ENCODE results near the gene OLFM1.

The OLFM1 gene

GRCh38 chr9:135049460-135049859 lies 38.0 kb upstream of the OLFM1 start:
- no peak overlapping the region for H3K4me3 ChIP-seq (ENCODE audit: low read length)
- no peak for DNase-seq (ENCODE audit: low read depth)
- no peak for TF ChIP-seq CTCF (conservative IDR thresholded peaks at IDR 0.05; ENCODE audit: low read depth, low read length)

GRCh38 chr9:135050072-135050990 lies 37.1 kb upstream of the OLFM1 start:
- no peak for TF ChIP-seq CTCF (conservative IDR thresholded peaks at IDR 0.05; ENCODE audit: low read depth, low read length)
- DNase-seq (ENCODE audit: low read depth) = no peak
- no peak overlapping the region for H3K4me3 ChIP-seq (ENCODE audit: low read length)

- no peak for TF ChIP-seq CTCF (conservative IDR thresholded peaks at IDR 0.05; ENCODE audit: low read depth, low read length)
- no peak overlapping the region for H3K4me3 ChIP-seq (ENCODE audit: low read length)
- no peak for DNase-seq (ENCODE audit: low read depth)
Measured at GRCh38 chr9:135051316-135052038, 36.0 kb upstream of the OLFM1 start.

GRCh38 chr9:135053133-135053532 lies 34.3 kb upstream of the OLFM1 start:
- no peak overlapping the region for H3K4me3 ChIP-seq (ENCODE audit: low read length)
- no peak for DNase-seq (ENCODE audit: low read depth)
- TF ChIP-seq CTCF (conservative IDR thresholded peaks at IDR 0.05; ENCODE audit: low read depth, low read length) = no peak

- no peak overlapping the region for H3K4me3 ChIP-seq (ENCODE audit: low read length)
- DNase-seq (ENCODE audit: low read depth) = no peak
- no peak for TF ChIP-seq CTCF (conservative IDR thresholded peaks at IDR 0.05; ENCODE audit: low read depth, low read length)
Measured at GRCh38 chr9:135055181-135055580, 32.3 kb upstream of the OLFM1 start.

- TF ChIP-seq CTCF (conservative IDR thresholded peaks at IDR 0.05; ENCODE audit: low read depth, low read length) = no peak
- no peak for DNase-seq (ENCODE audit: low read depth)
- H3K4me3 ChIP-seq (ENCODE audit: low read length) = no peak overlapping the region
Measured at GRCh38 chr9:135056541-135056940, 30.9 kb upstream of the OLFM1 start.
